Keratinocyte (primary cell): ENCODE measurements around the gene CASP3. TPM values are rescaled to one million over a fixed set of nuclear protein-coding genes. Genes with fewer than 3 reads are reported as not detected.

Experiments
- DNase-seq: peaks from one replicate; pipeline ENCODE4 v3.0.0-alpha.2; 2011; ENCODE audit warnings: low read depth, missing footprints, low spot score
- FAIRE-seq: peaks from 2 replicates; lab custom pipeline; 2011; peaks lifted over from hg19 to GRCh38; lab: Jason Lieb, UNC
- H2AFZ ChIP-seq: 2 replicates; pipeline ENCODE4 v1.6.0; 2012; ENCODE audit warnings: low read length, control low read depth, inconsistent platforms; ENCODE audit not compliant: control insufficient read depth
- H3K27ac ChIP-seq: 2 replicates; pipeline ENCODE4 v1.5.1; 2011; ENCODE audit warnings: low read length; ENCODE audit not compliant: control insufficient read depth, insufficient read depth
- H3K27me3 ChIP-seq: 3 replicates; pipeline ENCODE4 v1.6.0; 2011; ENCODE audit warnings: low read length; ENCODE audit not compliant: control insufficient read depth, insufficient read depth; ENCODE audit errors: extremely low read depth
- H3K36me3 ChIP-seq, 2 experiments: 2 replicates in 1 of 2; 3 replicates in 1 of 2; pipeline ENCODE4 v1.5.1; 2011; ENCODE audit warnings: low read length in 2 of 2, mild to moderate bottlenecking in 1 of 2; ENCODE audit not compliant: control insufficient read depth in 2 of 2, insufficient read depth in 2 of 2; ENCODE audit errors: extremely low read depth in 1 of 2
- H3K4me1 ChIP-seq: 3 replicates; pipeline ENCODE4 v1.5.1; 2011; ENCODE audit warnings: low read length; ENCODE audit not compliant: control insufficient read depth, insufficient read depth; ENCODE audit errors: extremely low read depth
- H3K4me2 ChIP-seq: 3 replicates; pipeline ENCODE4 v1.6.0; 2011; ENCODE audit warnings: low read depth, low read length; ENCODE audit not compliant: control insufficient read depth, insufficient read depth; ENCODE audit errors: extremely low read depth
- H3K4me3 ChIP-seq, 3 experiments: fragments of 200-600 bp in 1 of 3; sonication (generic) in 1 of 3; 2 replicates in 2 of 3; 3 replicates in 1 of 3; pipeline ENCODE4 v1.5.1; 2011 to 2016; ENCODE audit warnings: low read length in 3 of 3, mild to moderate bottlenecking in 3 of 3, control low read depth in 2 of 3, inconsistent platforms in 1 of 3, low read depth in 1 of 3, mixed read lengths in 1 of 3, mixed run types in 1 of 3, moderate library complexity in 1 of 3; ENCODE audit not compliant: control insufficient read depth in 2 of 3, insufficient read depth in 2 of 3; ENCODE audit errors: extremely low read depth in 1 of 3
- H3K79me2 ChIP-seq: 2 replicates; pipeline ENCODE4 v1.6.0; 2012; ENCODE audit warnings: low read length; ENCODE audit not compliant: control insufficient read depth, insufficient read depth
- H3K9ac ChIP-seq: 3 replicates; pipeline ENCODE4 v1.6.0; 2011; ENCODE audit warnings: low read length; ENCODE audit not compliant: control insufficient read depth, insufficient read depth; ENCODE audit errors: extremely low read depth
- H3K9me1 ChIP-seq: 3 replicates; pipeline ENCODE4 v1.6.0; 2011; ENCODE audit warnings: low read length; ENCODE audit not compliant: control insufficient read depth, insufficient read depth; ENCODE audit errors: extremely low read depth
- H3K9me3 ChIP-seq: 2 replicates; pipeline ENCODE4 v1.5.1; 2012; ENCODE audit warnings: low read depth, low read length; ENCODE audit not compliant: control insufficient read depth
- H4K20me1 ChIP-seq: 3 replicates; pipeline ENCODE4 v1.6.0; 2011; ENCODE audit warnings: low read length; ENCODE audit not compliant: control insufficient read depth, insufficient read depth; ENCODE audit errors: extremely low read depth
- EZH2 ChIP-seq: IDR thresholded peaks from one replicate; pipeline ENCODE4 v1.6.1; 2012; ENCODE audit warnings: inconsistent platforms, mild to moderate bottlenecking, low read length, moderate library complexity
- dilution Hi-C: fragments of 300-500 bp; cut with MboI; formaldehyde crosslinking; loops from one replicate; pipeline ENCODE4 v1.7.0; 2020; ENCODE audit warnings: low sequenced_read_pairs; ENCODE audit not compliant: extremely low pct_ligation_motif_present
- polyA plus RNA-seq, 5 experiments: library from polyadenylated mRNA; depleted of rRNA in 3 of 5; stranded (reverse) in 3 of 5; stranded (forward) in 1 of 5; unstranded in 1 of 5; fragments of >200 nt; gene quantifications; 1 replicate in 1 of 5; 2 replicates in 3 of 5; 3 replicates in 1 of 5; pipeline versions ENCODE4 v1.2.1 to v1.2.3, GENCODE V29; 2011 to 2012; ENCODE audit warnings: missing spikeins in 2 of 5, low read depth in 1 of 5, low replicate concordance in 1 of 5
- TF ChIP-seq, protein P1 (sequence below), 3 experiments: IDR thresholded peaks in 1 of 3; conservative IDR thresholded peaks in 1 of 3; optimal IDR thresholded peaks in 1 of 3; 2 replicates in 2 of 3; 3 replicates in 1 of 3; pipeline versions ENCODE3 to v1.5.1; 2011; ENCODE audit warnings: low read length in 3 of 3, mild to moderate bottlenecking in 3 of 3, moderate library complexity in 2 of 3, control low read depth in 1 of 3, inconsistent platforms in 1 of 3; ENCODE audit not compliant: insufficient read depth in 2 of 3; ENCODE audit errors: extremely low read depth in 1 of 3

The CASP3 gene
- polyA plus RNA-seq, 1 donor (not counting 4 experiments of a cell fraction or from before 2014, with no cell fraction given) = 51.1 TPM

- no peak for FAIRE-seq
- dilution Hi-C loops = no loop called here
- H3K27ac ChIP-seq = no peak overlapping the region
Observed at GRCh38 chr4:184587221-184587620, 62.0 kb downstream of the CASP3 start.

DNA sequence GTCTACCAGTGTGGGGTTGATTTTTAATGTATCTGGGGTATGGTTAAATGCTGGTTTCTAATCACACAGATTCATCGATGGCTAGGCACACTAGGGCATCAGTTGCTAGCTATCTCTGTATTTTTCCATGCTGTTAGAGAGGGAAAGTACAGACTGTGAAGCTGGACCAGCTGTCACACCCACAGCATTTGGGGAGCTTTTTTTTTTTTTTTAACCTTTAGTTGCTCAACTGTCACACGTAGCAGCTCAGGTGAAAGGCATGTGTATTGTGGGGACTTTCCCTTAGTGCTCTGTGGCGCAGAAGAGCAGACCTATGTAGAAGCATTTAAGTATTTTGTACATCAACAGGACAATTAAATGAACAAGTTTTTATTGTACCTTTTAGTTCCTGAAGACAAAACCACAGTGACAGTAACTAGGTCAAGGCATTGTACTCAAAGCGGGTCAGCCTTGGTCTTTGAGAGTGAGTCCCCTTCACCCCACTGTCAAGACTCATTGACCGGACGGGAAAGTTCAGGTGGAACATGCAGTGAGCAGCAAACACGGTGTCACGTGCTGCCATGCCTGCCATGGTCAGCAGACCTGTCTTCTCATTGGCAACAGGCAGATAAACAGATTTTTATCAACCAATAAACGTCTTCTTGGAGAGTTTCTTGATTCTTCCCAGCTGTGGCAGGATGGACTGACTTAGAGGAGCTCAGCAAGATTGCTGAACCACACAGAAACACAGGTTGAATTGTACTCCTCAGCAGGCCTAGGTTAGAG, 65.3 kb downstream of the CASP3 start:
- no peak overlapping the region for H3K9ac ChIP-seq
- dilution Hi-C loops = no loop called here
- H3K9me3 ChIP-seq = no peaks in the 10 kb centered on the region
- no peaks in the 10 kb centered on the region for H3K4me1 ChIP-seq
- no peaks in the 10 kb centered on the region for H4K20me1 ChIP-seq
- H3K27me3 ChIP-seq = peaks cover 1% of the 10 kb centered on the region
- no peaks in the 10 kb centered on the region for H3K79me2 ChIP-seq
- H2AFZ ChIP-seq = no peak overlapping the region
- no peaks in the 10 kb centered on the region for H3K9me1 ChIP-seq
- H3K4me2 ChIP-seq = no peak overlapping the region
- TF ChIP-seq, protein P1, sequence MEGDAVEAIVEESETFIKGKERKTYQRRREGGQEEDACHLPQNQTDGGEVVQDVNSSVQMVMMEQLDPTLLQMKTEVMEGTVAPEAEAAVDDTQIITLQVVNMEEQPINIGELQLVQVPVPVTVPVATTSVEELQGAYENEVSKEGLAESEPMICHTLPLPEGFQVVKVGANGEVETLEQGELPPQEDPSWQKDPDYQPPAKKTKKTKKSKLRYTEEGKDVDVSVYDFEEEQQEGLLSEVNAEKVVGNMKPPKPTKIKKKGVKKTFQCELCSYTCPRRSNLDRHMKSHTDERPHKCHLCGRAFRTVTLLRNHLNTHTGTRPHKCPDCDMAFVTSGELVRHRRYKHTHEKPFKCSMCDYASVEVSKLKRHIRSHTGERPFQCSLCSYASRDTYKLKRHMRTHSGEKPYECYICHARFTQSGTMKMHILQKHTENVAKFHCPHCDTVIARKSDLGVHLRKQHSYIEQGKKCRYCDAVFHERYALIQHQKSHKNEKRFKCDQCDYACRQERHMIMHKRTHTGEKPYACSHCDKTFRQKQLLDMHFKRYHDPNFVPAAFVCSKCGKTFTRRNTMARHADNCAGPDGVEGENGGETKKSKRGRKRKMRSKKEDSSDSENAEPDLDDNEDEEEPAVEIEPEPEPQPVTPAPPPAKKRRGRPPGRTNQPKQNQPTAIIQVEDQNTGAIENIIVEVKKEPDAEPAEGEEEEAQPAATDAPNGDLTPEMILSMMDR (optimal IDR thresholded peaks at IDR 0.05 in 1 of 3, IDR thresholded peaks at IDR 0.05 in 1 of 3, conservative IDR thresholded peaks at IDR 0.05 in 1 of 3; ENCODE audit: extremely low read depth in 1 of 3, insufficient read depth in 2 of 3, low read length in 3 of 3) = no peak
- TF ChIP-seq EZH2 = no peak
- no peaks in the 10 kb centered on the region for H3K36me3 ChIP-seq
- no peak for FAIRE-seq
- no peak overlapping the region for H3K4me3 ChIP-seq
- no peak overlapping the region for H3K27ac ChIP-seq
- no peak for DNase-seq

More at GRCh38 chr4:184587221-184587620, 62.0 kb downstream of the CASP3 start:
- Histone ChIP-seq H4K20me1 (no peaks in the 10 kb centered on the region), H3K9me1 (no peaks in the 10 kb centered on the region), H3K4me3 (no peak overlapping the region), H3K79me2 (no peaks in the 10 kb centered on the region), H3K4me2 (no peak overlapping the region), H3K9ac (no peak overlapping the region), H3K27me3 (peaks cover 4% of the 10 kb centered on the region), H3K4me1 (no peaks in the 10 kb centered on the region), H2AFZ (no peak overlapping the region), H3K36me3 (no peaks in the 10 kb centered on the region), H3K9me3 (no peaks in the 10 kb centered on the region)
- no peak for DNase-seq
- TF ChIP-seq EZH2 = no peak
- TF ChIP-seq, protein P1 (optimal IDR thresholded peaks at IDR 0.05 in 1 of 3, IDR thresholded peaks at IDR 0.05 in 1 of 3, conservative IDR thresholded peaks at IDR 0.05 in 1 of 3; ENCODE audit: extremely low read depth in 1 of 3, insufficient read depth in 2 of 3, low read length in 3 of 3) = no peak

Other genes starting within 250 kb of the CASP3 start
- 16.4 to 23.8 TPM (median 22.9 TPM) in 3 replicates for gene IRF2, start 174.9 kb downstream of the CASP3 start, polyA plus RNA-seq
- gene PRIMPOL, start 291 bp upstream of the CASP3 start, polyA plus RNA-seq = 9.1 to 22.8 TPM (median 11.2 TPM) in 3 replicates
- gene CENPU, start 84.6 kb upstream of the CASP3 start, polyA plus RNA-seq = 3.3 to 12.5 TPM (median 7.9 TPM) in 3 replicates
- 46.4 to 64.3 TPM (median 60.6 TPM) in 3 replicates for gene ACSL1, start 176.5 kb upstream of the CASP3 start, polyA plus RNA-seq